Measurements from ENCODE around the gene DHX34. TPM values are rescaled to one million over a fixed set of nuclear protein-coding genes. Genes with fewer than 3 reads are reported as not detected.

Gene DHX34
- total RNA-seq, 1 donor from 2014 or later: 9.9 TPM

DNA sequence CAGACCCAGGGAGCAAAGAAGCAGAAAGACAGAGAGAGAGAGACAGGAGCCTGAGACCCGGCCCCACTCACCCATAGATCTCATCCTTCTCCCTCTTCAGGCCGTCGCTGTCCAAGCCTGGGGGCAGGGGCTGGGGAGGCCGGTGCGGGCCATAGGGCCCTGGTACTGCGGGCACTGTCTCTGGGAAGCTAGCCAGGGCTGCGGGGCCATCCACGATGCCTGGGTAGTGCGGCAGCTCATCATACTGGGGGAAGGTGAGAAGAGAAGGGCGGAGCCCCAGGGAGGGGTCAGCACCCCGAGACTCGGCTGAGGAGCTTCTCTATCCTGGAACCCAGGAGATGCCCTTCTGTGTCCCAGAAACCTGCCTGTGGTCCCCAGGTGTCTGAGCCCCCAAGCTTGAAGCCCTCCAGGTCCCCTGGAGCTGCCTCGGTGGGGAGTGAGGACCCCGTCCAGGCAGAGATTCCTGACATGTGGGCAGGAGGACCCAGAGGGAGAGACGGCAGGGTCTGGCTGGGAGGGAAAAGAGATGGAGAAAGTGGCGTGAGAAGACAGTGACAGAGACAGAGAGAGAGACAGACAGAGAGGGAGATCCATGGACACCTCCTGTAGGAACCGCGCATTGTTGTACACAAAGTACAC is 68.1 kb downstream of the DHX34 start:
- DNase-seq (ENCODE audit: low read depth): no peak

DNA sequence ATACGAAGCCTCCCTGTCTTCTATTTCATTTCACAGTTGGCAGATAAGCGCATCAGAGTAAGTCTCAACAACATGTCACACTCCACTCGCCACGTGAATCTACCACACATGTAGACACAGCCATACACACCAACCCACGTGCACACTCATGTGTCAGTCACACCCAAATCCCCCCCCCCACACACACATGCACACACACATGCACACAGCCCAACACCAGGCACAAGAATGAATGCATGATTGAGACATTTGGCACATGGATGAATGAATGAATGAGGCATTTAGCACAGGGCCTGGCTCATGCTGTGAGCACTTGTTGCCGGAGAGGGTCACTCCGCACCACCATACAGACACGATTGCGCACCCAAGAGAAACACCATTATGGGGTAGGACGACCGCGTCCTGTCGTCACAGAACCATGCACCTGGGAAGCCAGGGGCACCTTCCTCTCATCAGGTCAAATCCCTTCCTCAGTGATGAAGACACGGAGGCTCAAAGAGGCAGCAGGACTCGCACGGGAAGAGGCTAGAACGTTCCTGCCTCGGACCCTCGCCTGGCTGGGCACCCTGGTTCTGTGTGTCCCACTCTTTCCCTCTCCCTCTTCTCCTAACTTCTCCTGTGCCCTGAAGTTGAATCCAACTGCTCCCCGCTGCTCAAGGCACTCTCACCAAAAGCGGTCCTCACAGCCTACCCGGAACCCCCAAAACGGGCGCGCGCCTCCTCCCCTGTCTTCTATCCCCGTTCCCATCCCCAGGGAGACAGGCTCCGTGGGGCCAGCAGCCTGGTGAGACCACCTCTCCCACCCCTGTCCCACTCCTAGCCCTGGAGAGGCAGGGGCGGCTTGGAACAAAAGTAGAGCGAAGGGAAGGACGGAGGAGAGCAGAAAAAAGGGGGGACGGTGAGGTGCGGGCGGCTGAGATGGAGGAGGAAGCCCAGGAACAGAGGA is 68.9 kb downstream of the DHX34 start:
- DNase-seq (ENCODE audit: low read depth): no peak

DNA sequence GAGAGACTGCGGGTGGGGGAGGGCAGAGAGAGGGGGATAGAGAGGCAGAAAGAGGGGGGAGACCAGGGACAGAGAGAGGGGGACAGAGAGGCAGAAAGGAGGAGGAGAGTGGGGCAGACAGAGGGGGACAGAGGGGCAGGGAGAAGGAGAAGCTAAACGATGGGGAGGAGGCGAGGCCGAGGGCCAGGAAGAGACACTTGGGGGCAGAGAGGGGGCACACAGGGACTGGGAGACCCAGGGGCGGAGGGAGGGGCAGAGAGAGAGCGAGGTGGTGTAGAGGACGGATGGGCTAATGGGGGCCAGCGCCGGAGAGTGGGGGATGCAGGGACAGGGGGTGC is 69.5 kb downstream of the DHX34 start:
- no peak for DNase-seq (ENCODE audit: low read depth)

DNA sequence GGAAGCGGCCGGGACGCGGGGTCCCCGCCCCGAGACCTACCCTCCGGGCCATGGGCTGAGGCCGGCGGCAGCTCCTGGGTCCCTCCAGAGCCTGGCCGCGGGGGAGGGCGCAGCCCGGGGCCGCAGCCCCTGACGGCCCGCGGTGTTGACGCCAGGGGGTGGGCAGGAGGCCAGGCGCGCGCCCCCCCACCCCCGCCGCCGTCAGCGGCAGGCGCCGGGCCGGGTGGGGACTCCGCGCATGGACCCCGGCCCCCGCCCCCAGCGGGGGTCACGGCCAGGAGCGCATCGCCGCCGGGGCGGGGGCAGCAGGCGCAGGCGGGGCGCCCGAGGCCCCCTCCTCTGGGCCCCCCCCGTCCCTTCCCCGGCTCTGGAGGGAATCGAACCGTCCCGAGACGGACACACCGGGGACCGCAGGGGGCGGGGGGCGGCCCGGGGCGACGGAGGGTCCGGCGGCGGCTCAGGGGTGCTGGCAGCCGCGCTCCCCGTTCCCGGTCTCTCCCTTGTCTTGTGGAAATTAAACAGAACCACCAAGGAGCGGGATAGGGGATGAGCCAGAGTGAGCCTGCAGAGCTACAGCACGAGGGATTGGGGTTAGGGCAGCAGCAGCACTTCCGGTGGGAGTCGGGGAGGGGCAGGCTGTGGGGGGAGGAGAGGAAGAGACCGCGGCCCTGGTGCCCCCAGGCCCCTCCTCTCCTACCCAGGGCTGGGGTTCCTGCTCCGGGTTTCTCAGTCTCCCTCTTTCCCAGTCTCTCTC is 70.1 kb downstream of the DHX34 start, which contains the start of gene MEIS3:
Gene MEIS3, minus strand, starts transcription at position 498 of the 754 bp plus-strand sequence. Its CDS starts 446 bp downstream, at position 52.
- DNase-seq (ENCODE audit: low read depth): no peak

DNA sequence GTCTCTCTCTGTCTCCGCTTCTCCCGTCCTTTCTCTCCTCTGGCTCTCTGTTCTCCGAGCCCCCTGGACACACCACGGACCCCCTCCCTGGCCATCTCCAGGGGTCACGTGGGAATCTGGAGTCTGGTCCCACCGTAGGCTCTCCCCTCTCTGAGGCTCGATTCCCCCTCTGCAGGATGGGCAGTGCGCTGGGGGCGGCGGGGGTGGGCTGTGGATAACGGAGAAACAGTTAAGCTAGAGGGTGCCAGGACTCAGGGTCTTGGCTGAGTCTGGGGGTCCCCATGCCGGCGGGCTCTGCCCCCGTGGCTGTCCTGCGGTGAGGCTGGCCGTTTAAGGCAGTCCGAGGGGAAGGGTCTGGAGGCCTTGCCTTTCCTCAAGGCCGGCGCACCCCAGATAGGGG is 70.7 kb downstream of the DHX34 start:
- no peak for DNase-seq (ENCODE audit: low read depth)

DNA sequence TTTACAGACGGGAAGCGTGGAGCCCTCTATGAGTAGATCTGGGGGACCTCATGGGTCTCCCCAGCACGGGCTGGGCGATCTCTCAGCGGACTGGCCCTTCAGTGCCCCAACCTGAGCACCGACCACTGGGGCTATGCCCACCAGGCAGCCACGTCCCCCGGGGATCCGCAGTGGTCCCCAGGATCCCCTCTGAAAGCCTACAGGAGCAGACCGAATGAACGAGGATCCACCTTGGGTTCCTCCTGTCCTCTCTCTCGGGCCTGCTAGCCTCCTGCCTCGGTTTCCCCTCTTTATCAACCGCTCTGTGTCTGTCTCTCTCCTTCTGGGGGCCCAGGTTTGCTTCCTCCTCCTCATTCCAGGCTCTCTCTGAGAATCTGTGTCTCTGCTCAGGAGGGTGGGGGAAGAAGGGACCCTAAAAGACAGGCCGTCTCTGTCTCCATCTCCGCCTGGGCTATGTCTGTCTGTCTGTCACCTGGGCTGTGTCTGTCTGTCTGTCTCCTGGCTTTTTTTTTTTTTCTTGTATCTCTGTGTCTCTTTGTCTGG is 72.2 kb downstream of the DHX34 start:
- no peak for DNase-seq (ENCODE audit: low read depth)

DNA sequence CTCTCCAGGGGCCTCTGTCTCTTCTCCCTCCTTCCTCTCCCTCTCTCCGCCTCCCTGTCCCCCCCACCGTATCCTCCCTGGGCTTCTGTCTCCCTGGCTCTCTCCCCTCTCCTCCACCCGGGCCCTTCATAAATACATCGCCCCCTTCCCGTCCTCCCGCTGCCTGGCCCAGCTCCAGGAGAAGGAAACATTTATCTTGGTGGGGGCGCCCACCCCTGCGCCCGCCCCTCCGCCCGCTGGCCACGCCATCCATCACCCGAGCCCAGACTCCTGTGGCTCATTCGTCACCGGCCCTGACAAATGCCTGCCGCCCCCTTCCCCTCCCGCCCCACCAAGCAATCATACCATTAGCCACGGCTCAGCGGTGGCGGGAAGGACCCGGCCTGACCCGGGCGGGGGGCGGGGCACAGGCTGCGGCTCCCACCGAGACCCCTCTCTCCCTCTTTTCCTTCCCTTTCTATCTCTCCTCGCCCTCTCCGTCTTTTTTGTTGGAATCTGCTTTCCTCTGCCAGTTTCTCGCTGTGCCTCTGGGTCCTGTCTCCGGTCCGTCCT is 72.8 kb downstream of the DHX34 start:
- no peak for DNase-seq (ENCODE audit: low read depth)

DNA sequence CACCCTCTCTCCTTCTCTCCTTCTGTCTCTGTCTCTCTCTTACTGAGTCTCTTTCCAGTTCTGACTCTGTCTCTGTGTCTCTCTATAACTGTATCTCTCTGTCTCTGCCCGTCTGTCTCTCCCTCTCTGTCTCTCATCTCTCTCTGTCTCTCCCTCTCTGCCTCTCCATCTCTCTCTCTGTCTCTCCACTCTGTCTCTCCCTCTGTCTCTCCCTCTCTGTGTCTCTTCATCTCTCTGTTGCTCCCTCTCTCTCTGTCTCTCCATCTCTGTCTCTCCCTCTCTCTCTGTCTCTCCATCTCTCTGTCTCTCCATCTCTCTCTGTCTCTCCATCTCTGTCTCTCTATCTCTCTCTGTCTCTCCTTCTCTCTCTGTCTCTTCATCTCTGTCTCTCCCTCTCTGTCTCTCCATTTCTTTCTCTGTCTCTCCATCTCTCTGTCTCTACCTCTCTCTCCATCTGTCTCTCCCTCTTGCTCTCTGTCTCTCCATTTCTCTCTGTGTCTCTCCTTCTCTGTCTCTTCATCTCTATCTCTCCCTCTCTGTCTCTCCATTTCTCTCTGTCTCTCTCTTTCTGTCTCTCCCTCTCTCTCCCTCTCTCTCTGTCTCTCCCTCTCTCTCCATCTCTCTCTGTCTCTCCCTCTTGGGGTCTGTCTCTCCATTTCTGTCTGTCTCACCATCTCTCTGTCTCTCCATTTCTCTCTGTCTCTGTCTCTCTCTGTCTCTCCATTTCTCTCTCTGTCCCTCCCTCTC is 73.5 kb downstream of the DHX34 start:
- no peak for DNase-seq (ENCODE audit: low read depth)

DNA sequence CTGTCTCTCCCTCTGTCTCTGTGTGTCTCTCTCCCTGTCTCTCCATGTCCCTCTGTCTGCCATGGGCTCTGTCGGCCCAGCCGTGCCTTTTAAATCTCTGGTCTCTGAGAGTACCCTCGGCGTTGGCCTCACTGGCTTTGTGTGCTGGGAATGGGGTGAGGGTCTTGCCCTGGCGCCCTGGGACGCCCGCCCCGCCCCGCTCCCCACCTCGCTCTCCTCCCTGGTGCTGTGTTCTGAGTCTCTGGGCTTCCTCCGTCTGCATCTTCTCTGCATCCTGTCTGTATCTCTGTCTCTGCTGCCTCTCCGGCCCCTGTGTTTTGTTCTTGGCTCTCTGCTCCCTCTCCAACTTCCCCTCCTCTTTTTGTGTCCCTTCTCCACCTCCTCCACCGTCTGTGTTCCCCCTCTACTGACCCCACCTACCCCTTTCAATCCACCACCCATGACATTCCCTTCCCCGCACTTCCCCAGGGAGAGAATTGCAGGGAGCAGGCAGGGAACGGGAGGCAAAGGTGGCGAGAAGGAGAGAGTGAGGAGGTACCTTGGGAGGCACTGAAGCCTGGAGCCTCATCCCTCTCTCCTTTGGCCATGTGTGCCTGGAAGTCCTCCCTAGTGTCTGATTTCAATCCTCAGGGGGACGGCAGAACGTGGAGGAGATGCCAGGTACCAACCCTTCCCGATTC is 74.2 kb downstream of the DHX34 start:
- no peak for DNase-seq (ENCODE audit: low read depth)

DNA sequence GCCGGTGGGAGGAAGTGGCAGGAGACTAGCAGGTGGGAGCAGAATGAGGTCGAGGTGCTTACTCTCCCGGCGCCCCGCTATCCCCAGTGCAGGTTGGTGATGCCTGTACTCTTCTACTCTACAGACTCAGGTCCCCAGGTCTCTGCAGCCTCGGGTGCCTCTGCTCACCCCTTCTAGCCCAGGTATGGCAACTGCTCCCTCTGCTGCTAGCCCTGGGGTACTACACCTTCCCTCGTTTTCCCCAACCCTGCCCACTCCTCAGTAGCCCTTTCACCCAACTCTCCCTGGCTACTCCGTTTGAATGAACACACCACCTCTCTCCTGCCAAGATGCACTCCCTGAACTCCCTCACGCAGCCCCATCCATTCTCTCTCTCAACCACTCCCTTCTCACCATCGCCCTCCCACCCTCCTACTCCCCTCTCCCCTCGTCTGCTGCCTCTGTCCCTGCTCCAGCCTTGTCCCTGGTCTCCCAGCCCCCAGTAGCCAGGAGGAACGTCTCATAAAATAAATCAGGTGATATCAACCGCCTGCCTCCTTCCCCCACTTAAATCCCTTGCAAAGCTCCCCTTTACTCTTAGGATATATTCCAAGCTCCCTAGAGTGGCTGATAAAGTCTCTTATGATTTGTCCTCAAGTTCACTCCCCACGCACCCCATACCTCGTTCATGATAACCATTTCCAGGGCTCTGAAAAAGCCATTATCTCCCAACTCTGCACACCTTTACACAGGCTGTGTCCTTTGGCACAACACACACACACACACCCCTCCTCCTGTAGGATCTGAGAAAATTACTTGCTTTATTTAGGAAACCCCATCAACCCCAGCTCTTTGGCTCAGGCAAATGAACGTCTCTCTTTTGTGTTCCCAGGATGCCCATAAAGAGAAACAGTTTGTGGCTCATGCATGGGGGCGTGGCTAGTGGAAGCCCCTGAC is 78.4 kb downstream of the DHX34 start:
- DNase-seq (ENCODE audit: low read depth): peak; percentile 52

DNA sequence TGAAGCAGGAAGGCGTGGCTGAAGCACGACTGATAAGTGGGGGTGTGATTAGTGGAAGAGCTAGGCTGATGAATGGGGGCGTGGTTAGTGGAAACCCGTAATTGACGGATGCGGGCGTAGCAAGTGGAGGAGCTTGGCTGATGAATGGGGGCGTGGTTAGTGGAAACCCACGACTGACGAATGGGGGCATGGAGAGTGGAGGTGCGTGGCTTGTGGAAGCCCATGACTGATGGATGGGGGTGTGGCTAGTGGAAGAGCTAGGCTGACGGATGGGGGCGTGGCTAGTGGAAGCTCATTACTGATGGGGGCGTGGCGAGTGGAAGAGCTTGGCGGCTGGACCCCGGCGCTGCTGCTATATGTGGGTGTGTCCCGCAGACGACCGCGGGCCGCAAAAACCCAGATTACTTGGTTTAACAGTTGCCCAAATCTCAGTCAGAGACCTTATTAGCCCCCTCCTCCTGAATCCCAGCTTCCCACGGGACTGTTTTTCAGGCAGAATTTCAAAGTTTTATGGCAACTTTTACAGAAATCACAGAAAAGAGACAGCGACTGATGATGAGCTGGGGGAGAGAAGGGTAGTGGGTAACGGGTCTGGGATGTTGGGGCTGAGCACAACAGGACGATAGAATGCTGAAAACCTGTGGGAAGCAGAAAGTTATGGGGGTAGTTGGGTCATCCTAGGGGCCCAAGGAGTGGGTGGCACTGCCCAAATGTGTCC is 79.2 kb downstream of the DHX34 start:
- DNase-seq (ENCODE audit: low read depth): peak; percentile 96

DNA sequence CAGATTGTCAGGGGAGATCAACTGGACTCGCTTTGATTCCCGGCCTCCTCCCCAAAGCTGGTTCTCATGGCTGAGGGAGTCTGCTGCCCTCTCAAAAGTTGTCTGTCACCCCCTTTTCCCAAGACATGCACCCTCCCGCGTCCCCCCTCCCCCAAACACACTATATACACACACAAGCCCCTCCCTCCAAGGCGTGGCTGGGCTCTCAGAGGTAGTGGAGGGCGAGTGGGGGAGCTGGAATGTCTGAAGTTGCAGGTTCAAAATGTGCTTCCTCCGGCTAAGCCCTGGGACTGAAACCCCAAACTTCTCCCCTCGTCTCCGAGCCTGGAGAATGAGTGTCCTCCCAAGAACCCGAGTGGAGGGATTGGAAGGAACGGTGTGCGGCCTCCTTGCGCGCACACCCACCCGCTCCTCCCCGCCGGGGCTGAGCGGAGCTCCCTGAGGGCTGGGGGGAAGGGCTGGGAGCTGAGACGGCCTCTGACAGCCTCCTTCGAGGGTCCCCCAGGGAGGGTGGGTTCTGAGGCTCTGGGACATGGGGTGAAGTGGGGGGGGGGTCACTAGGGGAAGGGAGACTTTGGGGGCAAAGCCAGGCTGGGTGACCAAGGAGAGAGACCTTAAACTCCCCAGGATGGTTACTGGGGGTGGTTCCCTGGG is 80.2 kb downstream of the DHX34 start:
- no peak for DNase-seq (ENCODE audit: low read depth)

DNA sequence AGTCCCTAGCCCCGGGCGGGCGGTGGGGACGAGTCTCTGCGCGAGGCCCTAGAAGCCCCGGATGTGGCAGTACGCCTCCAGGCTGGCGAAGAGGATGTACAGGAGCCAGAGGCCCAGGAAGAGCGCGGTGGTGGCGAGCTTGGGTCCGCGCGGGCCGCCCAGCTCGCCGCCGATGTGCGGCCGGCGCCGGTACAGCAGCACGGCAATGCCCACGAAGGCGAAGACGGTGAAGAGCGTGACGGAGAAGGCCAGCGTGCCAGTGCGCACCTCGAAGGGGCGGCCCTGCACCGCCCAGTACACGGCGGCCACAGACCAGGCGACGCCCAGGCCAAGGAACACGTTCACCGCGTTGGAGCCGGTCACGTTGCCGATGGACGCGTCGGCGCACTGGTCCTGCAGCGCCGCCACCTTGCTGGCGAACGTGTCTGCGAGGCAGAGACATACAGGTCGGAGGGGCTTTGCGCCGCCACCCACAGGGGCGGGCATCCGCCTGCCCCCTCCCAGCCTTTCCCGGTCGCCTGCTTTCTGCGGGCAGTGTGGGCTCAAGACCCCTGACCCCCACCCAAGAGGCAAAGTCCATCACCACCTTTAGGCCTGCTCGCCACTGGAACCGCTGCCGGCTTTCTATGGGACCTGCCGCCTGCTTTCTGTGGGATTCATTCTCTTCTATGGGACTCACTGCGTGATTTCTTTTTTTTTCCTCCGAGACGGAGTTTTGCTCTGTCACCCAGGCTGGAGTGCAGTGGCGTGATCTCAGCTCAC is 81.1 kb downstream of the DHX34 start:
- no peak for DNase-seq (ENCODE audit: low read depth)

DNA sequence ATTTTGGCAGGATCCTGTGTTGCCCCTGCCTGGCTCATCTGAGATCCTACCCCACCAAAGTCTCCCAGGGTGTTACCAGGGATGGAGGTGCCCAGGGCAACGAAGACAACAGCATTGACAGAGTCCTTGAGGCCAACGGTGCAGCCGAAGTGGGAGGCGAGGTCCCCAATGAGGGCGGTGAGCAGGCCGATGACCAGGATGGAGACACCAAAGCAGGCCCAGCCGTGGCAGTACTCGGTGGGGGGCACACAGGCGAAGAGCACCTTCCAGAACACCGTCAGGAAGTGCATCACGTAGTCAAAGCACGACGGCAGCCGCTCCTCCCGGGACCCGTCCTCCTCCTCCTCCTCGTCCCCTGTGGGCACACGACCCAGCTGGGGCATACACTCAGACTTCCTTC is 83.0 kb downstream of the DHX34 start:
- no peak for DNase-seq (ENCODE audit: low read depth)

Data from myocyte (in vitro differentiated cells).